DOHH2 (cell line): ENCODE results near the gene TLE1.

Experiments used
- H3F3A ChIP-seq: fragments of 200-600 bp; sonication (generic), shearing (Covaris generic); 2 replicates; pipeline ENCODE4 v1.6.0; 2016; ENCODE audit warnings: antibody characterized with exemption, mild to moderate bottlenecking; ENCODE audit not compliant: control insufficient read depth, insufficient read depth
- H3K27ac ChIP-seq: fragments of 200-600 bp; sonication (generic); 2 replicates; pipeline ENCODE4 v1.5.1; 2014; ENCODE audit warnings: low read depth, mild to moderate bottlenecking, low read length, moderate library complexity
- H3K27me3 ChIP-seq: fragments of 200-600 bp; sonication (generic); 2 replicates; pipeline ENCODE4 v1.6.1; 2014; ENCODE audit warnings: mild to moderate bottlenecking, low read length, mixed read lengths; ENCODE audit not compliant: control insufficient read depth
- H3K36me3 ChIP-seq: fragments of 200-600 bp; sonication (generic); 2 replicates; pipeline ENCODE4 v1.6.1; 2014; ENCODE audit warnings: mild to moderate bottlenecking, low read length, moderate library complexity, mixed read lengths; ENCODE audit not compliant: control insufficient read depth
- H3K4me1 ChIP-seq: fragments of 200-600 bp; sonication (generic); 2 replicates; pipeline ENCODE4 v1.6.1; 2014; ENCODE audit warnings: mild to moderate bottlenecking, low read length, mixed read lengths; ENCODE audit not compliant: control insufficient read depth
- H3K4me2 ChIP-seq: fragments of 200-600 bp; sonication (generic); 2 replicates; pipeline ENCODE4 v1.6.0; 2014; ENCODE audit warnings: mild to moderate bottlenecking, low read length, moderate library complexity
- H3K4me3 ChIP-seq: fragments of 200-600 bp; sonication (generic); 2 replicates; pipeline ENCODE4 v1.5.1; 2014; ENCODE audit warnings: mild to moderate bottlenecking, low read length, mixed read lengths
- H3K79me2 ChIP-seq: fragments of 200-600 bp; sonication (generic); 2 replicates; pipeline ENCODE4 v1.6.1; 2014; ENCODE audit warnings: mild to moderate bottlenecking, low read length, mixed read lengths; ENCODE audit not compliant: control insufficient read depth
- H3K9me2 ChIP-seq: fragments of 200-600 bp; sonication (generic); replicated peaks from 2 replicates; pipeline ENCODE4 v1.6.1; 2014; ENCODE audit warnings: mild to moderate bottlenecking, low read length, mixed read lengths; ENCODE audit not compliant: control insufficient read depth
- H3K9me3 ChIP-seq: fragments of 200-600 bp; sonication (generic); 2 replicates; pipeline ENCODE4 v1.6.1; 2014; ENCODE audit warnings: antibody characterized with exemption, low read length, mixed read lengths; ENCODE audit not compliant: control insufficient read depth, insufficient read depth
- H4K20me1 ChIP-seq: fragments of 200-600 bp; sonication (generic); 2 replicates; pipeline ENCODE4 v1.6.0; 2014; ENCODE audit warnings: low read depth, mild to moderate bottlenecking, antibody characterized with exemption, low read length, moderate library complexity; ENCODE audit not compliant: control insufficient read depth, insufficient read depth
- EZH2phosphoT487 ChIP-seq: fragments of 200-600 bp; sonication (generic); IDR thresholded peaks from 2 replicates; pipeline ENCODE4 v1.6.1; 2017; ENCODE audit warnings: borderline replicate concordance, mild to moderate bottlenecking, antibody characterized with exemption, low read length, moderate library complexity, mixed read lengths
- TF ChIP-seq, protein P1 (sequence below): fragments of 200-600 bp; sonication (generic); IDR thresholded peaks from one replicate; pipeline ENCODE4 v1.5.1; 2014; ENCODE audit warnings: antibody characterized with exemption, mild to moderate bottlenecking, low read depth, low read length; ENCODE audit not compliant: poor library complexity, severe bottlenecking

The TLE1 gene

DNA sequence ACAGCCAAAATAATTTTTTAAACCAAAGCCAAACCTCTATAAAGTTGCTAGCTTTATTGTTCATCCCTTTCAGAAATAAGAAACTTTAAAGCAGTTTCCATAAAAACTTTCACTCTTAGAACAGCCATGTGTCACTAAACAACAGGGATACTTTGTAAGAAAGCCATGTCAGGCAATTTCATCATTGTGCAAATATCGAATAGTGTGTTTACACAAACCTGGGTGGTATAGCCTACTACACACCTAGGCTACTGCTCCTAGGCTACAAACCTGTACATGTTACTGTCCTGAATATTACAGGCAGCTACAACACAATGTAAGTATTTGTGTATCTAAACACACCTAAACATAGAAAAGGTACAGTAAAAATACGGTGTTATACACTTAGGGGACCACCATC lies 59.9 kb downstream of the TLE1 start:
- no peaks in the 10 kb centered on the region for H3K9me3 ChIP-seq
- no peak overlapping the region for H3K4me2 ChIP-seq
- H3K36me3 ChIP-seq: no peaks in the 10 kb centered on the region
- no peak overlapping the region for H3K4me3 ChIP-seq
- no peak overlapping the region for H3K27ac ChIP-seq
- H3K27me3 ChIP-seq: no peaks in the 10 kb centered on the region
- no peaks in the 10 kb centered on the region for H3K79me2 ChIP-seq
- no peak for TF ChIP-seq EZH2phosphoT487
- TF ChIP-seq, protein P1, sequence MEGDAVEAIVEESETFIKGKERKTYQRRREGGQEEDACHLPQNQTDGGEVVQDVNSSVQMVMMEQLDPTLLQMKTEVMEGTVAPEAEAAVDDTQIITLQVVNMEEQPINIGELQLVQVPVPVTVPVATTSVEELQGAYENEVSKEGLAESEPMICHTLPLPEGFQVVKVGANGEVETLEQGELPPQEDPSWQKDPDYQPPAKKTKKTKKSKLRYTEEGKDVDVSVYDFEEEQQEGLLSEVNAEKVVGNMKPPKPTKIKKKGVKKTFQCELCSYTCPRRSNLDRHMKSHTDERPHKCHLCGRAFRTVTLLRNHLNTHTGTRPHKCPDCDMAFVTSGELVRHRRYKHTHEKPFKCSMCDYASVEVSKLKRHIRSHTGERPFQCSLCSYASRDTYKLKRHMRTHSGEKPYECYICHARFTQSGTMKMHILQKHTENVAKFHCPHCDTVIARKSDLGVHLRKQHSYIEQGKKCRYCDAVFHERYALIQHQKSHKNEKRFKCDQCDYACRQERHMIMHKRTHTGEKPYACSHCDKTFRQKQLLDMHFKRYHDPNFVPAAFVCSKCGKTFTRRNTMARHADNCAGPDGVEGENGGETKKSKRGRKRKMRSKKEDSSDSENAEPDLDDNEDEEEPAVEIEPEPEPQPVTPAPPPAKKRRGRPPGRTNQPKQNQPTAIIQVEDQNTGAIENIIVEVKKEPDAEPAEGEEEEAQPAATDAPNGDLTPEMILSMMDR: no peak
- H3K4me1 ChIP-seq: no peaks in the 10 kb centered on the region
- no peaks in the 10 kb centered on the region for H4K20me1 ChIP-seq
- no peaks in the 10 kb centered on the region for H3F3A ChIP-seq
- no peaks in the 10 kb centered on the region for H3K9me2 ChIP-seq

DNA sequence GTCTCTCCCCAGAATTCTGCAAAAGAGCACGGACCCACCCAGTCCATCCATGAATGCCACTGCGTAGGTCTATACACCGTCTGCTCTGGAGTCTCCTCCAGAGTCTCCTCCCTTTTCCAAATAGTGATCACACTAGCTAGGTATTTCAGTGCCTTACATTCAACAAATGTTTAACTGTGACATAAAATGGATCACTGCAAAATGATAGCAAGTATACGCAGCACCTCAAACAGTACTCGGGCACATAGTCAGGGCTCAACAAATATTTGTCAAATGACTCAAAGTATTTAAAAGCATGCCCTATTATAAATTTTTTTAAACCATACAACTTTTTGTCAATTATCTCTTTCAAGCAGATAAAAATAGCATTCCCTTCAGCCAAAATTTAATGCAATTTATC lies 60.5 kb downstream of the TLE1 start:
- Histone ChIP-seq H3K27ac (no peak overlapping the region), H3K4me1 (no peaks in the 10 kb centered on the region), H3K9me3 (no peaks in the 10 kb centered on the region)

DNA sequence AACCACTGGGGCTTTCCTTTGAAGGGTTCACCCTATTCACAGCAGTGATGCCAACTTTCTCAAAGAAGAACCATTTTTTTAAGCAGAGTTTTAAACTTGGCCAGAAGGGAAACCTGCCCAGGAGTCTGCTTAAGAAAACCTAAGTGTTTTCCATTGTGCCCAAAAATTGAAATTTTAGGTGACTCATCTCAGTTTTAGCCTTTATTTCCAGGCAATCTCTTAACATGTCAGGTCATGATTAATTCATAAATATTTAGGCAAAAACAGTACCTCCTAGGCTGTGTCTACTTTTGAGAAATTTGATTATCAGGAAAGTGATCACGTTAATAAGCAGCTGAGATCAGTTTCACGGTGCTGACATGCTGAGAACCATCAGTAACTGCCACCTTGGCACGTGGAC lies 61.9 kb downstream of the TLE1 start:
- no peak overlapping the region for H3K4me2 ChIP-seq
- no peaks in the 10 kb centered on the region for H3K4me1 ChIP-seq
- no peaks in the 10 kb centered on the region for H3F3A ChIP-seq
- H3K27me3 ChIP-seq: no peaks in the 10 kb centered on the region
- no peak overlapping the region for H3K4me3 ChIP-seq
- no peaks in the 10 kb centered on the region for H3K9me3 ChIP-seq
- TF ChIP-seq EZH2phosphoT487: no peak
- TF ChIP-seq, protein P1: no peak
- no peak overlapping the region for H3K27ac ChIP-seq
- no peaks in the 10 kb centered on the region for H3K9me2 ChIP-seq
- H3K79me2 ChIP-seq: no peaks in the 10 kb centered on the region
- H4K20me1 ChIP-seq: no peaks in the 10 kb centered on the region
- no peaks in the 10 kb centered on the region for H3K36me3 ChIP-seq

More for the DNA sequence above, 60.5 kb downstream of the TLE1 start:
- Histone ChIP-seq H3K4me3 (no peak overlapping the region), H3K9me2 (no peaks in the 10 kb centered on the region), H3K27me3 (no peaks in the 10 kb centered on the region), H3K36me3 (no peaks in the 10 kb centered on the region), H3K4me2 (no peak overlapping the region), H3F3A (no peaks in the 10 kb centered on the region), H3K79me2 (no peaks in the 10 kb centered on the region), H4K20me1 (no peaks in the 10 kb centered on the region)
- TF ChIP-seq, protein P1: no peak
- TF ChIP-seq EZH2phosphoT487: no peak

DNA sequence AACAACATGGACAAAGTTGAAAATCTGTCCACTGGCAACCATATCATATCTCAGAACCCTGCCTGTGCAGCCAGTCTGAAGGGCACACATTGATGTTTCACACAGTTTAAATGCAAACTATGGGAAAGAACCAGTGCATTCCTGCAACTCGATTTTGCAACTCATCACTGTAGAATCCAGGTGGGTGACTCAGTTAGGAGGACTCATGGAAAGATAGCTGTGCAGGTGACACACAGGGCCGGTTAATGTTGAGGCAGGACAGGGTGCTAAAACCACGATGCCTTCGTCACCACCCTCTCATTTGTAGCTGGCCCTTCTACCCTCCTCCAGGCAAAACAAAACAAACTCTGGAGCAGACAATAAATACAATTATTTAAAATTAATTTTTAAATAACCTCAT lies 62.8 kb downstream of the TLE1 start:
- H3K9me2 ChIP-seq: no peaks in the 10 kb centered on the region
- H3K79me2 ChIP-seq: no peaks in the 10 kb centered on the region
- TF ChIP-seq EZH2phosphoT487: no peak
- TF ChIP-seq, protein P1: no peak
- H3K36me3 ChIP-seq: no peaks in the 10 kb centered on the region
- no peak overlapping the region for H3K27ac ChIP-seq
- H3K4me1 ChIP-seq: no peaks in the 10 kb centered on the region
- H3K9me3 ChIP-seq: no peaks in the 10 kb centered on the region
- H3K4me2 ChIP-seq: no peak overlapping the region
- H3K4me3 ChIP-seq: no peak overlapping the region
- no peaks in the 10 kb centered on the region for H3K27me3 ChIP-seq
- no peaks in the 10 kb centered on the region for H3F3A ChIP-seq
- H4K20me1 ChIP-seq: no peaks in the 10 kb centered on the region
